Measurements from ENCODE around the gene PTGES3.
"Not testable (repeated sequence)": the region's sequence is repeated elsewhere in the genome, so short reads cannot be mapped to it uniquely, and the experiment has no call there.

PTGES3 gene

DNA sequence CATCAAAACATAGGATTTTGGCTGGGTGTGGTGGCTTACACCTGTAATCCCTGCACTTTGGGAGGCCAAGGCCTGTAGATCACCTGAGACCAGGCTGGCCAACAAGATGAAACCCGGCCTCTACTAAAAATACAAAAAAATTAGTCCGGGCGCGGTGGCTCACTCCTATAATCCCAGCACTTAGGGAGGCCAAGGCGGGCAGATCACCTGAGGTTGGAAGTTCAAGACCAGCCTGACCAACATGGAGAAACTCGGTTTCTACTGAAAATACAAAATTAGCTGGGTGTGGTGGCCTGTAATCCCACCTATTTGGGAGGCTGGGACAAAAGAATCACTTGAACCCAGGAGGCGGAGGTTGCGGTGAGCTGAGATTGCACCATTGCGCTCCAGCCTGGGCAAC lies 40.1 kb downstream of the PTGES3 start:
- not testable (repeated sequence) for H3K27ac ChIP-seq (ENCODE audit: low read length); H2AFZ ChIP-seq (ENCODE audit: low read depth, low read length); H3K9ac ChIP-seq (ENCODE audit: low read length); H3K4me2 ChIP-seq (ENCODE audit: low read length); H3K9me3 ChIP-seq (ENCODE audit: insufficient read depth, low read length); H3K4me3 ChIP-seq (ENCODE audit: low read length); H3K27me3 ChIP-seq (ENCODE audit: low read depth, low read length)
- Histone ChIP-seq H3K36me3 (replicated peaks; ENCODE audit: low read depth, low read length) (peaks cover 20% of the 10 kb centered on the region), H4K20me1 (ENCODE audit: insufficient read depth, low read length) (peaks cover 17% of the 10 kb centered on the region), H3K79me2 (ENCODE audit: low read length) (peaks cover 29% of the 10 kb centered on the region), H3K4me1 (ENCODE audit: low read length) (peaks cover 18% of the 10 kb centered on the region)

DNA sequence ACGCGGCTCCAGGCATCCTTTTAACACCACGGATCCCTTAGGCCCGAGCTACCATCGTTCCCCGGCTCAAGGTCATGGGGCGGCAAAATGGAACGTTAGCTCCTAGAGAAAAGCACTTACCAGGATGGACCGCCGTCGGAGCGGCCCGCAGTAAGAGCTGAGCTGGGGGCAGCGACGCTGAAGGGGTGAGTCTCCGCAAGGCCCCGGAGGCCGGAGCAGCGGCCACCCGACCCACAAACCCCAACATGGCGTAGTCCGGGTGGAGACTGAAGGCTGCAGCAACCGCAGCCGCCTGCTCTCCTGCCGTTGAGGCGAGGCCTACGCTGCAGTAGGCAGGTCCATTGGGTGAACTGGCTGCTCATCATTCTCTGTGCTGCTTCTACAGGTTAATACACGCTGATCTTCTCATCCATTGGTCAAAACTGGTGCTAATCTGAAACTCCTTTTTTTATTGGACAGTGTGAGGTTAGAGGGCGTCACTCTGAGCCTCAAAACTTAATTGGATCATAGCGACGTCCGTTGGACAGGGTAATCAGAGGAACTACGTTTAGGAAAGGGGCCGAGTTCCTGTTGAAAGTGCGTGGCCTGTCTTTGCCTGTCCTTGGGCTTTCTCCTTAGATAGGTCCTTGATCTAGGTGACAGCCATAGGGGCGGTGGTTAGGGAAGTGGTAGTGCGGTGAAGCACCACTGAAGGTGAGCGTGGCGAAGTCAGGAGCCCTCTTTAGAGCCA lies 42.2 kb downstream of the PTGES3 start, which contains the start of gene ATP5F1B:
ATP5F1B (minus strand) TSS at position 268 of the 730 bp plus-strand sequence; CDS start at position 247, 21 bp downstream.
- Histone ChIP-seq H3K79me2 (ENCODE audit: low read length) (peaks cover 44% of the 10 kb centered on the region), H3K27ac (ENCODE audit: low read length) (peak within 1 kb of the TSS; percentile 71), H3K36me3 (replicated peaks; ENCODE audit: low read depth, low read length) (peaks cover 30% of the 10 kb centered on the region), H2AFZ (ENCODE audit: low read depth, low read length) (peak within 1 kb of the TSS; percentile 68), H3K4me2 (ENCODE audit: low read length) (peak within 1 kb of the TSS; percentile 99), H3K27me3 (ENCODE audit: low read depth, low read length) (no peaks in the 10 kb centered on the region), H3K9me3 (ENCODE audit: insufficient read depth, low read length) (no peaks in the 10 kb centered on the region), H3K4me3 (ENCODE audit: low read length) (peak within 1 kb of the TSS; percentile 92), H3K9ac (ENCODE audit: low read length) (peak within 1 kb of the TSS; percentile 98), H3K4me1 (ENCODE audit: low read length) (peaks cover 18% of the 10 kb centered on the region), H4K20me1 (ENCODE audit: insufficient read depth, low read length) (peaks cover 17% of the 10 kb centered on the region)
- TF ChIP-seq EZH2phosphoT487 (IDR thresholded peaks at IDR 0.05; ENCODE audit: low read depth), result no peak
- TF ChIP-seq, protein P1, sequence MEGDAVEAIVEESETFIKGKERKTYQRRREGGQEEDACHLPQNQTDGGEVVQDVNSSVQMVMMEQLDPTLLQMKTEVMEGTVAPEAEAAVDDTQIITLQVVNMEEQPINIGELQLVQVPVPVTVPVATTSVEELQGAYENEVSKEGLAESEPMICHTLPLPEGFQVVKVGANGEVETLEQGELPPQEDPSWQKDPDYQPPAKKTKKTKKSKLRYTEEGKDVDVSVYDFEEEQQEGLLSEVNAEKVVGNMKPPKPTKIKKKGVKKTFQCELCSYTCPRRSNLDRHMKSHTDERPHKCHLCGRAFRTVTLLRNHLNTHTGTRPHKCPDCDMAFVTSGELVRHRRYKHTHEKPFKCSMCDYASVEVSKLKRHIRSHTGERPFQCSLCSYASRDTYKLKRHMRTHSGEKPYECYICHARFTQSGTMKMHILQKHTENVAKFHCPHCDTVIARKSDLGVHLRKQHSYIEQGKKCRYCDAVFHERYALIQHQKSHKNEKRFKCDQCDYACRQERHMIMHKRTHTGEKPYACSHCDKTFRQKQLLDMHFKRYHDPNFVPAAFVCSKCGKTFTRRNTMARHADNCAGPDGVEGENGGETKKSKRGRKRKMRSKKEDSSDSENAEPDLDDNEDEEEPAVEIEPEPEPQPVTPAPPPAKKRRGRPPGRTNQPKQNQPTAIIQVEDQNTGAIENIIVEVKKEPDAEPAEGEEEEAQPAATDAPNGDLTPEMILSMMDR (IDR thresholded peaks at IDR 0.05; ENCODE audit: low read depth, low read length), result no peak

DNA sequence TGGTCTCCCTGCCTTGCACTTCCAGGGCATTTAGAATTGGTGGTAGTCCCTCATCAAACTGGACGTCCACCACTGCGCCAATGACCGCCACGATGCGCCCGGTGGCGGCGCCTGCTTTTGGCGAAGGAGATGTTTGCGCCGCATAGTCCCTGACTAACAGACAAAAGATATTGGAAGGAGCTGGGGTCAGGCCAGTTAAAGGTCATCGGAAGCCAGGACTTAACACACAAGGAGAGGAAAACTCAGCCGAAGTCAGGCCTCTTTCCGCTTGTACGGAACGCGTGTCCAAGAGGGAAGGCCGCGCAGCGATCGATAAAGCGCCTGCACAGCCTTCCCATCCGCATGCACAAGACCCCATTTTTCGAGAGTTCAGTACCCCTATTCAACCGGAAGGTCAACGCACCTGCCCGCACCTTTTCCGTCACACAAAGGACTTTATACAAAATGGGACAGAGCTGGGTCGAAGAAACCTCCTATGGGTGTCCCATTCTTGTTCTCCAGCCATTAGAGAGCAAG lies 42.8 kb downstream of the PTGES3 start:
- Histone ChIP-seq H2AFZ (ENCODE audit: low read depth, low read length) (no peak overlapping the region), H3K27me3 (ENCODE audit: low read depth, low read length) (no peaks in the 10 kb centered on the region), H3K27ac (ENCODE audit: low read length) (peak overlapping the region; percentile 71), H3K4me1 (ENCODE audit: low read length) (peaks cover 18% of the 10 kb centered on the region), H3K9me3 (ENCODE audit: insufficient read depth, low read length) (no peaks in the 10 kb centered on the region), H3K4me3 (ENCODE audit: low read length) (peak overlapping the region; percentile 92), H4K20me1 (ENCODE audit: insufficient read depth, low read length) (peaks cover 17% of the 10 kb centered on the region), H3K4me2 (ENCODE audit: low read length) (peak overlapping the region; percentile 99), H3K36me3 (replicated peaks; ENCODE audit: low read depth, low read length) (peaks cover 32% of the 10 kb centered on the region), H3K79me2 (ENCODE audit: low read length) (peaks cover 48% of the 10 kb centered on the region), H3K9ac (ENCODE audit: low read length) (peak overlapping the region; percentile 98)
- no peak for TF ChIP-seq EZH2phosphoT487 (IDR thresholded peaks at IDR 0.05; ENCODE audit: low read depth)
- TF ChIP-seq, protein P1 (IDR thresholded peaks at IDR 0.05; ENCODE audit: low read depth, low read length), result no peak

- Histone ChIP-seq H3K9me3 (ENCODE audit: insufficient read depth, low read length) (no peaks in the 10 kb centered on the region), H3K4me1 (ENCODE audit: low read length) (peaks cover 18% of the 10 kb centered on the region), H3K36me3 (replicated peaks; ENCODE audit: low read depth, low read length) (peaks cover 36% of the 10 kb centered on the region), H3K9ac (ENCODE audit: low read length) (peak overlapping the region; percentile 98), H3K4me2 (ENCODE audit: low read length) (peak overlapping the region; percentile 99), H3K4me3 (ENCODE audit: low read length) (peak overlapping the region; percentile 92), H4K20me1 (ENCODE audit: insufficient read depth, low read length) (peaks cover 17% of the 10 kb centered on the region), H2AFZ (ENCODE audit: low read depth, low read length) (no peak overlapping the region), H3K79me2 (ENCODE audit: low read length) (peaks cover 51% of the 10 kb centered on the region), H3K27me3 (ENCODE audit: low read depth, low read length) (no peaks in the 10 kb centered on the region), H3K27ac (ENCODE audit: low read length) (no peak overlapping the region)
- TF ChIP-seq, protein P1 (IDR thresholded peaks at IDR 0.05; ENCODE audit: low read depth, low read length), result no peak
- no peak for TF ChIP-seq EZH2phosphoT487 (IDR thresholded peaks at IDR 0.05; ENCODE audit: low read depth)
Measured at GRCh38 chr12:56644654-56645053, 43.4 kb downstream of the PTGES3 start.
